Stomach smooth muscle (tissue), 2 donors: ENCODE measurements around the gene S100A6.
"Not testable (repeated sequence)": the region's sequence is repeated elsewhere in the genome, so short reads cannot be mapped to it uniquely, and the experiment has no call there.

ENCODE experiments used
- H3K27ac ChIP-seq: one replicate; pipeline ENCODE4 v1.7.0; 2013; ENCODE audit warnings: mild to moderate bottlenecking, low read length, inconsistent platforms
- H3K27me3 ChIP-seq, 2 donors: one replicate each; pipeline ENCODE4 v1.7.0; 2013; ENCODE audit warnings: low read length in 2 of 2; ENCODE audit not compliant: insufficient read depth in 2 of 2, control insufficient read depth in 1 of 2
- H3K36me3 ChIP-seq, 2 donors: one replicate each; pipeline ENCODE4 v1.7.0; 2013; ENCODE audit warnings: low read length in 2 of 2; ENCODE audit not compliant: control insufficient read depth in 2 of 2, insufficient read depth in 2 of 2
- H3K4me1 ChIP-seq: one replicate; pipeline ENCODE4 v1.7.0; 2013; ENCODE audit warnings: low read length; ENCODE audit not compliant: control insufficient read depth, insufficient read depth
- H3K4me3 ChIP-seq, 2 donors: one replicate each; pipeline ENCODE4 v1.7.0; 2013; ENCODE audit warnings: low read length in 2 of 2
- H3K9ac ChIP-seq, 2 donors: one replicate each; pipeline ENCODE4 v1.7.0; 2013; ENCODE audit warnings: low read length in 2 of 2, mild to moderate bottlenecking in 1 of 2
- H3K9me3 ChIP-seq, 2 donors: one replicate each; pipeline ENCODE4 v1.7.0; 2013; ENCODE audit warnings: low read length in 2 of 2; ENCODE audit not compliant: control insufficient read depth in 2 of 2
- donor health status: healthy.
- donor health status: Pancreatic carcinoma.

S100A6 gene

GRCh38 chr1:153535242-153536011, at the start of gene S100A6:
S100A6 (minus strand) TSS chr1:153535991; CDS start chr1:153535339, 652 bp downstream.
- Histone ChIP-seq H3K9me3 (no peaks in the 10 kb centered on the region), H3K27ac (peak within 1 kb of the TSS; percentile 98), H3K36me3 (peaks cover 0 to 4% of the 10 kb centered on the region in 2 donors), H3K4me1 (peaks cover 44% of the 10 kb centered on the region), H3K4me3 (peak within 1 kb of the TSS; percentile 99), H3K9ac (peak within 1 kb of the TSS; percentile 98 to 99), H3K27me3 (no peaks in the 10 kb centered on the region)

- no peak overlapping the region for H3K4me3 ChIP-seq
- H3K27me3 ChIP-seq, result no peaks in the 10 kb centered on the region
- peaks cover 0 to 2% of the 10 kb centered on the region in 2 donors for H3K36me3 ChIP-seq
- H3K9ac ChIP-seq, result no peak overlapping the region
- H3K4me1 ChIP-seq, result no peaks in the 10 kb centered on the region
- H3K27ac ChIP-seq, result no peak overlapping the region
- no peaks in the 10 kb centered on the region for H3K9me3 ChIP-seq
Observed at GRCh38 chr1:153585006-153585405, 49.2 kb upstream of the S100A6 start.

- H3K27ac ChIP-seq, result no peak overlapping the region
- no peaks in the 10 kb centered on the region for H3K9me3 ChIP-seq
- no peaks in the 10 kb centered on the region for H3K4me1 ChIP-seq
- H3K4me3 ChIP-seq, result no peak overlapping the region
- no peaks in the 10 kb centered on the region for H3K36me3 ChIP-seq
- H3K27me3 ChIP-seq, result no peaks in the 10 kb centered on the region
- H3K9ac ChIP-seq, result no peak overlapping the region
Observed at GRCh38 chr1:153583976-153584375, 48.2 kb upstream of the S100A6 start.

- not testable (repeated sequence) for H3K36me3 ChIP-seq, H3K27me3 ChIP-seq, H3K4me1 ChIP-seq, H3K9me3 ChIP-seq, H3K27ac ChIP-seq, H3K9ac ChIP-seq, H3K4me3 ChIP-seq
Observed at GRCh38 chr1:153583514-153583913, 47.7 kb upstream of the S100A6 start.

- H3K27ac ChIP-seq, H3K4me1 ChIP-seq, H3K27me3 ChIP-seq, H3K36me3 ChIP-seq, H3K9ac ChIP-seq, H3K4me3 ChIP-seq, H3K9me3 ChIP-seq: not testable (repeated sequence)
Observed at GRCh38 chr1:153582836-153583235, 47.0 kb upstream of the S100A6 start.

GRCh38 chr1:153578936-153579335, 43.1 kb upstream of the S100A6 start:
- Histone ChIP-seq H3K9me3 (no peaks in the 10 kb centered on the region), H3K9ac (no peak overlapping the region), H3K4me1 (no peaks in the 10 kb centered on the region), H3K27ac (no peak overlapping the region), H3K27me3 (no peaks in the 10 kb centered on the region), H3K4me3 (no peak overlapping the region), H3K36me3 (no peaks in the 10 kb centered on the region)

GRCh38 chr1:153578490-153578889, 42.7 kb upstream of the S100A6 start:
- Histone ChIP-seq H3K9ac (no peak overlapping the region), H3K4me3 (no peak overlapping the region), H3K4me1 (no peaks in the 10 kb centered on the region), H3K36me3 (no peaks in the 10 kb centered on the region), H3K27ac (no peak overlapping the region), H3K27me3 (no peaks in the 10 kb centered on the region), H3K9me3 (no peaks in the 10 kb centered on the region)

- Histone ChIP-seq H3K27ac (no peak overlapping the region), H3K9ac (no peak overlapping the region)
Observed at GRCh38 chr1:153577624-153578051, 41.8 kb upstream of the S100A6 start.

GRCh38 chr1:153577138-153577537, 41.3 kb upstream of the S100A6 start:
- H3K27me3 ChIP-seq, result no peaks in the 10 kb centered on the region
- no peaks in the 10 kb centered on the region for H3K36me3 ChIP-seq
- H3K9me3 ChIP-seq, result no peaks in the 10 kb centered on the region
- H3K9ac ChIP-seq, result no peak overlapping the region
- H3K4me3 ChIP-seq, result no peak overlapping the region
- no peaks in the 10 kb centered on the region for H3K4me1 ChIP-seq
- no peak overlapping the region for H3K27ac ChIP-seq

More at GRCh38 chr1:153577624-153578051, 41.8 kb upstream of the S100A6 start:
- no peaks in the 10 kb centered on the region for H3K27me3 ChIP-seq
- H3K9me3 ChIP-seq, result no peaks in the 10 kb centered on the region
- H3K36me3 ChIP-seq, result no peaks in the 10 kb centered on the region
- H3K4me1 ChIP-seq, result no peaks in the 10 kb centered on the region
- H3K4me3 ChIP-seq, result no peak overlapping the region

- H3K9me3 ChIP-seq, H3K9ac ChIP-seq, H3K27ac ChIP-seq, H3K4me1 ChIP-seq, H3K4me3 ChIP-seq, H3K36me3 ChIP-seq, H3K27me3 ChIP-seq: not testable (repeated sequence)
Observed at GRCh38 chr1:153575497-153575896, 39.7 kb upstream of the S100A6 start.

GRCh38 chr1:153575081-153575491, 39.3 kb upstream of the S100A6 start:
- H3K4me3 ChIP-seq, H3K9ac ChIP-seq, H3K27ac ChIP-seq, H3K9me3 ChIP-seq, H3K4me1 ChIP-seq, H3K27me3 ChIP-seq, H3K36me3 ChIP-seq: not testable (repeated sequence)
